ENCODE measurements around the gene COL6A3. TPM values are rescaled to one million over a fixed set of nuclear protein-coding genes. Genes with fewer than 3 reads are reported as not detected.

COL6A3 gene
- total RNA-seq, 6 experiments from 2014 or later: 409 to 759 (median 458) TPM

DNA sequence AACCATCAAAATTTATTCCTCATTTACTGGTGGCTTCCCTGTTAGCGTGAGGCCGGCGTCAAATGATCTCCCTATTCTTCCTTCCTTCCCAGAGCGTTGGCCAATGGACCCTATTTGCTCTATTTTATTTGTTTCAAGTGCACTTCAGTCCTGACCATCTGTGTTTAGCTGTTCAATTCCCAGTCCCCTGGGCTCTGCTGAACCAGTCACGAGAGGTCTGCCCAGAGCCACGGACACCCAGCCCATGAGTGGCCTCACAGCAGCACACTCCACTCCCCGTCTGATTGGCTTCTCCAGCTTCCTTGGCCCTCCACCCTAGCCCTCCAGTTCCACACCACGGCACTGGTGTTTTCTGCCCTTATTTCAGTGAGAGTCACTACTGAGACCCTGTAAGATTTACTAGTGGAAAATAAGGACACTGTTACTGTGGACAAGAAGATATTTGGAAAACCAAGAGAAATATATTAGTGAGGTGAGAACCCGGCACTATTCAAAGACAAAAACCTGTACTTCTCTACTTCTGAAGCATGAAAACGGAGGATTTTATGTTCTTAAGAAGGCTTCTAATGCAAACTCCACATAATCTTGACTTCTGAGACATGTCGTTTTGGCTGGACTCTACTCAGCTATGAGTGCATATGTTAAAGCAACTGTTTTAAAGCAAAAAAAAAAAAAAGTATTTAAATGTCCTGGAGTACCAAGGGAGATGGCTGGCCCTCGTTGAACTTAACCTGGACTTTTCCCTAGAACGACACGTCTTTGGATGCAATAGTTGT, 86.6 kb downstream of the COL6A3 start:
- H3K9me3 Mint-ChIP-seq: no peaks in the 10 kb centered on the region
- H3K27me3 Mint-ChIP-seq (ENCODE audit: insufficient read depth): peaks cover 16% of the 10 kb centered on the region
- H3K4me1 Mint-ChIP-seq (ENCODE audit: low read depth): peaks cover 69% of the 10 kb centered on the region
- peak overlapping the region; percentile 77 for H3K27ac Mint-ChIP-seq
- peaks cover 55% of the 10 kb centered on the region for H3K36me3 Mint-ChIP-seq (ENCODE audit: low read depth)
- TF ChIP-seq, protein P1, sequence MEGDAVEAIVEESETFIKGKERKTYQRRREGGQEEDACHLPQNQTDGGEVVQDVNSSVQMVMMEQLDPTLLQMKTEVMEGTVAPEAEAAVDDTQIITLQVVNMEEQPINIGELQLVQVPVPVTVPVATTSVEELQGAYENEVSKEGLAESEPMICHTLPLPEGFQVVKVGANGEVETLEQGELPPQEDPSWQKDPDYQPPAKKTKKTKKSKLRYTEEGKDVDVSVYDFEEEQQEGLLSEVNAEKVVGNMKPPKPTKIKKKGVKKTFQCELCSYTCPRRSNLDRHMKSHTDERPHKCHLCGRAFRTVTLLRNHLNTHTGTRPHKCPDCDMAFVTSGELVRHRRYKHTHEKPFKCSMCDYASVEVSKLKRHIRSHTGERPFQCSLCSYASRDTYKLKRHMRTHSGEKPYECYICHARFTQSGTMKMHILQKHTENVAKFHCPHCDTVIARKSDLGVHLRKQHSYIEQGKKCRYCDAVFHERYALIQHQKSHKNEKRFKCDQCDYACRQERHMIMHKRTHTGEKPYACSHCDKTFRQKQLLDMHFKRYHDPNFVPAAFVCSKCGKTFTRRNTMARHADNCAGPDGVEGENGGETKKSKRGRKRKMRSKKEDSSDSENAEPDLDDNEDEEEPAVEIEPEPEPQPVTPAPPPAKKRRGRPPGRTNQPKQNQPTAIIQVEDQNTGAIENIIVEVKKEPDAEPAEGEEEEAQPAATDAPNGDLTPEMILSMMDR (IDR thresholded peaks at IDR 0.05): no peak
- H3K4me3 Mint-ChIP-seq: no peak overlapping the region
- no peak for DNase-seq

DNA sequence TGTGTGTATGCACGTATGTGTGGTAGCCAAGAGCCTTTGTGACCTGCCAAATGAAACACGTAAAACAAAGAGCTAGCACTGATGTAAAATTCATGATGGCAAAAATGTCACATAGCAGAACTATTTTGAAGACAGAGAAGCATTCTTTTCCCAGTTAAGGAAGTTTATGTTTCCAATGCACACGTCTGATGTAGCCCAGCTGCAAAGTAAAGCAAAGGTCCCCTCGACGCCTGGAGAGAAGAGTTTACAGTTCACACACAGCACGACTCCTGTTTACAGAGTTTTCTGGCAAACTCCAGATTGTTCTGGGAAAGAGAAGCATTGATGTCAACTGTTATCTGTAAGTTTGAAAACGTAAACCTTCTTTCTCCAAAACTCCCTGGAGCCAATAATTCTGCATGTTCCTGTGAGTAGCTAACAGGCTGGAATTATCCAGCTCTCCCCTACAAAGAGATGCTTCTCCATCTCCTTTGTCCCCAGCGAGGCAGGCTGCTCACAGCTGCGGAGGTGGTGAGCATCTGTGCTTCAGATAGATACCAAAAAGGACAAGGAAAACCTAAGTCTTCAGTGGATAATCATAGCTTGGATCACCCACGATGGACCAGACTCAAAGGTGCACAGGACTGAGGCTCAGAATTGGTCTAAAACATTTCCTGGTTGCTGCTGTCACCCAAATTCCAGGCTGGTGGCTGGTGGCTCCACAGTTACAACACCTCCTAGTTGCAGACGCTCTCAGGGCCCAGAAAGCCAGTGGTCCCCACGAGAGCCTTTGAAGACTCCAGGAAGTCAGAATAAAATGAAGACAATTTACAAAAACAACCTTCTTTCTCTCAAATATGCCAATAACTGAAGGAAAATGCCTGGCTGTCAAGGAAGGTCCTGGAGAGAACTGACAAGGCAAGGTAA, 87.4 kb downstream of the COL6A3 start:
- peak overlapping the region; percentile 77 for H3K27ac Mint-ChIP-seq
- no peak for DNase-seq
- H3K4me3 Mint-ChIP-seq: no peak overlapping the region
- no peaks in the 10 kb centered on the region for H3K9me3 Mint-ChIP-seq
- TF ChIP-seq, protein P1 (IDR thresholded peaks at IDR 0.05): no peak
- H3K27me3 Mint-ChIP-seq (ENCODE audit: insufficient read depth): peaks cover 18% of the 10 kb centered on the region
- peaks cover 55% of the 10 kb centered on the region for H3K36me3 Mint-ChIP-seq (ENCODE audit: low read depth)
- peaks cover 68% of the 10 kb centered on the region for H3K4me1 Mint-ChIP-seq (ENCODE audit: low read depth)

GRCh38 chr2:237324837-237325236, 89.1 kb downstream of the COL6A3 start:
- Mint-ChIP-seq H3K27me3 (ENCODE audit: insufficient read depth) (peaks cover 18% of the 10 kb centered on the region), H3K27ac (peak overlapping the region; percentile 78), H3K4me3 (peak overlapping the region; percentile 29), H3K4me1 (ENCODE audit: low read depth) (peaks cover 75% of the 10 kb centered on the region), H3K9me3 (no peaks in the 10 kb centered on the region), H3K36me3 (ENCODE audit: low read depth) (peaks cover 62% of the 10 kb centered on the region)
- no peak for DNase-seq
- TF ChIP-seq, protein P1 (IDR thresholded peaks at IDR 0.05): no peak

- peak overlapping the region; percentile 29; the same call in 1 of the 2 replicates for H3K4me3 Mint-ChIP-seq
- no peak for DNase-seq
- H3K36me3 Mint-ChIP-seq (ENCODE audit: low read depth): peaks cover 62% of the 10 kb centered on the region
- peaks cover 22% of the 10 kb centered on the region for H3K27me3 Mint-ChIP-seq (ENCODE audit: insufficient read depth)
- TF ChIP-seq, protein P1 (IDR thresholded peaks at IDR 0.05): no peak
- H3K9me3 Mint-ChIP-seq: no peaks in the 10 kb centered on the region
- peak overlapping the region; percentile 78 for H3K27ac Mint-ChIP-seq
- peaks cover 77% of the 10 kb centered on the region for H3K4me1 Mint-ChIP-seq (ENCODE audit: low read depth)
Observed at GRCh38 chr2:237324405-237324831, 89.5 kb downstream of the COL6A3 start.

DNA sequence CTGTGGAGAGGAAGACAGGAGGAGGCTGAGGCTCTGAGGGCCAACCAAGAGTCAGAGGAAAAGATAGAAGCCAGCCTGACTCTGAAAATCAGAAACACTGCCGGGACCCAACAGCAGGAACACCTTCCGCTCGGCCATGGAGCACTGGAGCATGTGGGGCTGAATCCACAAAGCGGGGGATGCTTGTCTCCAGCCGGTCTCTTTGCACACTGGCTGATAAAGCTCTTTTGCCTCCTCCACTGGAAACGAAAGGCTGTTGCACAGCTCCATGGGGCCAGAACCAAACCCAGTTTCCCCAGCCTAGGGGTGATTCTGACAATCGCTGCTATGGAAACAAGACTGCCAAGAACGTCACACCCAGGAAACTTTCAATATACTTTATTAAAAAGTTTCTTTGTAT, 90.3 kb downstream of the COL6A3 start:
- Mint-ChIP-seq H3K36me3 (ENCODE audit: low read depth) (peaks cover 62% of the 10 kb centered on the region), H3K4me1 (ENCODE audit: low read depth) (peaks cover 82% of the 10 kb centered on the region), H3K9me3 (no peaks in the 10 kb centered on the region), H3K27ac (peak overlapping the region; percentile 78), H3K27me3 (ENCODE audit: insufficient read depth) (peaks cover 27% of the 10 kb centered on the region), H3K4me3 (no peak overlapping the region; the same call in 1 of the 2 replicates)
- TF ChIP-seq, protein P1 (IDR thresholded peaks at IDR 0.05): no peak
- DNase-seq: no peak

All from HFFc6 (cell line).